DOHH2 (cell line): ENCODE data around the gene CBLN1.

Experiments used
- CTCF ChIP-seq: fragments of 200-600 bp; sonication (generic); IDR thresholded peaks from one replicate; pipeline ENCODE4 v1.5.1; 2014; ENCODE audit warnings: antibody characterized with exemption, mild to moderate bottlenecking, low read depth, low read length; ENCODE audit not compliant: poor library complexity, severe bottlenecking
- EZH2phosphoT487 ChIP-seq: fragments of 200-600 bp; sonication (generic); IDR thresholded peaks from 2 replicates; pipeline ENCODE4 v1.6.1; 2017; ENCODE audit warnings: borderline replicate concordance, mild to moderate bottlenecking, antibody characterized with exemption, low read length, moderate library complexity, mixed read lengths

- no peak for TF ChIP-seq CTCF
- TF ChIP-seq EZH2phosphoT487 = no peak
Observed at GRCh38 chr16:49324703-49325102, 43.1 kb upstream of the CBLN1 start.
